Brain pericyte (primary cell): Measurements from ENCODE around the gene PDZD4.

Experiments used
- DNase-seq: peaks from one replicate; pipeline ENCODE4 v3.0.0-alpha.2; 2012; ENCODE audit warnings: low read depth, low spot score

PDZD4 gene

GRCh38 chrX:153763298-153763932 is 66.9 kb downstream of the PDZD4 start:
- no peak for DNase-seq

DNA sequence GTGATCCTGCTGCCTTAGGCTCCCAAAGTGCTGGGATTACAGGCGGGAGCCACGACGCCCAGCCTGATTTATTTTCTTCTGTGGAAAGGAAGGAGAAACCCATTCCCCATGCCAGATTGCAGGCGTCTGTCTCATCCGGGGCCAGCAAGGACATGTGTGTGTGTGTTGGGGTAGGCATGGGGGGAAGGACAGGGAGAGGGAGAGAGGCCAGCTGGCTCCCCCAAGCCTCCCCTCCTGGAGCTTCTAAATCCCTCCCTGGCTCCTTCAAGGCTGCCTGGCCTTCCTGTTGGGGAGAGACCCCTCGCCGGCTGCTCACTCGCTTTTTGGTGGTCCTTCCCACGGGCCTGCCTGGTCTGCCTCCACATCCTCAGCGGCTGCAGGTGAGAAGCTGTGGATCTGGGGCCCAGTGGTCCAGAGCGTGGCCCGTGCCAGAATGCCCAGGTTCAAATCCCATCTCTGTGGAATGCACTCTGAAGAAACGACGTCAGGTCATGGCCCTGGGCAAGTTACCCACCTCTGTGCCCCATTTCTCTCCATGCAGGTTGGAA is 67.6 kb downstream of the PDZD4 start:
- no peak for DNase-seq

GRCh38 chrX:153761863-153762262 is 68.5 kb downstream of the PDZD4 start:
- no peak for DNase-seq

DNA sequence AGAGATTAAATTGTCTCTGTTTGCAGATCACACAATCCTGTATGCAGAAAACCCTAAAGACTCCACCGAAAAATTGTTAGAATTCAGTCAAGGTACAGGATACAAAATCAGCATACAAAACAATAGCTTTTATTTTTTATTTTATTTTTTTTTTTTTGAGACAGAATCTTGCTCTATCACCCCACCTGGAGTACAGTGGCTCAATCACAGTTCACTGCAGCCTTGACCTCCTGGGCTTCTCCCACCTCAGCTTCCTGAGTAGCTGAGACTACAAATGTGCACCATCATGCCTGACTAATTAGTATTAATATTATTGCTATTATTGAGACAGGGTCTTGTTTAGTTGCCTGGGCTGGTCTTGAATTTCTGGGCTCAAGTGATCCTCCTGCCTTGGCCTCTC is 75.2 kb downstream of the PDZD4 start:
- no peak for DNase-seq
